ENCODE measurements around the gene MEX3D.

The MEX3D gene

DNA sequence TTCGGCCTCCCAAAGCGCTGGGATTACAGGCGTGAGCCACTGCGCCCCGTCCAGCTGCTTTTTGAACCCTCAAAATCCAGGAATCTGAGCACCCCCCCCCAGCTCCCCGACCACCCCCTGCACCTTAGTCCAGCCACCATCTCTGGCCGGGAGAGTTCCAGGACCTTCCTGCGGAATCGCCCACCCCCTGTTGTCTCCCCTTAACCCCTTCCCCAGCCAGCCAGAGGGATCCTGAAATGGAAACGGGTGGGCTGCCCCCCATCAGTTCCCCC lies 25.3 kb upstream of the MEX3D start:
- no peak for DNase-seq (ENCODE audit: low read depth)

DNA sequence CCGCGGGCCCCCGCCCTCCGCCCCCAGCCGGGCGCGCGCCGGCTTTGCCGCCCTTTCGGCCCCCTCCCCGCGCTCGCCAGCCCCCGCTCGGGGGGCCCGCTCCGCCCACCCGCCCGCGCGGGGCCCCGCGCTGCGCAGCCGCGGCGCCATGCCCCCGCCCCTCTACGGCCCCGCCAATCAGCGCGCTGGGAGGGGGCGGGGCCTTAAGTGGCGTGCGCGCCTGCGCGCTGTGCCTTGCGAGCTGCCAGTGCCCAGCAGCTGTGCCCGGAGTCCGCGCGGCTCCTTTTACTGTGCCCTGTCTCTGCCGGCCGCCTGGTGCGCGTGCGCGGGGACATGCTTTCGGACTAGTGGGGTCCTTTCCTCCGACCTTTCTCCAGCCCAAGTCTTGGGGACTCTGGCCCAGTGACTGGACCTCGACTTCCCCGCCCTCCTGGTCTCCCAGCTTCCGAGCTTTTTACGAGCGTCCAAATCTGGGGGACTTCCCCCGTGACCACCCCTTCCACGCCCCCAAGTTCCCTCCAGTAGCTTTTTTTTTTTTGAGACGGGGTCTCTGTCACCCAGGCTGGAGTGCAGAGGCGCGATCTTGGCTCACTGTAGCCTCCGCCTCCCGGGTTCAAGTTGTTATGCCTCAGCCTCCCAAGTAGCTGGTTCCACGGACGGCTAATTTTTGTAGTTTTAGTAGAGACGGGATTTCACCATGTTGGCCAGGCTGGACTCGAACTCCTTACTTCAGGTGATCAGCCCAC lies 24.8 kb upstream of the MEX3D start, which contains the start of gene MBD3:
TSS of gene MBD3 (minus strand) at position 111 of the 746 bp plus-strand sequence. CDS start 234 bp downstream, outside the sequence.
- peak; percentile 88 for DNase-seq (ENCODE audit: low read depth)

GRCh38 chr19:1592024-1592754 lies 24.1 kb upstream of the MEX3D start:
- peak; percentile 77 for DNase-seq (ENCODE audit: low read depth)

GRCh38 chr19:1591421-1592023 lies 23.4 kb upstream of the MEX3D start:
- no peak for DNase-seq (ENCODE audit: low read depth)

GRCh38 chr19:1590641-1591397 lies 22.7 kb upstream of the MEX3D start:
- no peak for DNase-seq (ENCODE audit: low read depth)

- DNase-seq (ENCODE audit: low read depth): no peak
These were observed 19.7 kb upstream of the MEX3D start for GRCh38 chr19:1587872-1588271.

- no peak for DNase-seq (ENCODE audit: low read depth)
These were observed 17.1 kb upstream of the MEX3D start for GRCh38 chr19:1585243-1585580.

DNA sequence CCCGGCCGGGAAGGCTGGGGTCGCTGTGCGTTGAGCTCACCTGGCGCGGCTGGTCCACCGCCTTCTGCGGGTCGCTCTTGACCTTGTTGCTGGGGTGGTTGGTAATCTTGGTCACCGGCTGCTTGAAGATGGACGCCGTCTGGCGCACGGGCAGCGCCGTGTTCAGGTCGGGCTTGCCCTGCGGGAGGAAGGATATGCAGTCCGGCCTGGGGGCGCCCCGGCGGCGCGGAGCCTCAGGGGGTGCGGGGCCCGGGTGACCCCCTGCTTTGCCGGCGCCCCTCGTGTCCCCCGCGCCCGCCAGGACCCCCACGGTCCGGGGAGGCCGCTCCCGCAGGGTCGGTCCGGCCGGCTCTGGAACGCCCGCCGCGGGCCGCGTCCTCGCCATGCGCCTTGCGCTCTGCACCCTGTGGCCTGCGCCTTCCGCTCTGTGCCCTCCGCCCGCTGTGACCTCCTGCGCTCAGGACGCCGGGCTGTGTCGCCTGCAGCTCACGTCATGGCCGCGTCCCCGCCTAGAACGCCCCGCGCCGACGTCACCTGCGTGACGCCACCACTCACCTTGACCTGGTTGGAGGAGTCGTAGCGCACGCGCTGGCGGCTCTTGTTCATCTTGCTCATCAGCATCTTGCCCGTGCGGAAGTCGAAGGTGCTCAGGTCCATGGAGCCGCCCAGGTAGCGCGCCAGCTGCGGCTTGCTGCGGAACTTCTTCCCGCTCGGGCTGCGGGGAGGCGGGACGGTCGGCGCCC lies 16.5 kb upstream of the MEX3D start:
- DNase-seq (ENCODE audit: low read depth): no peak

DNA sequence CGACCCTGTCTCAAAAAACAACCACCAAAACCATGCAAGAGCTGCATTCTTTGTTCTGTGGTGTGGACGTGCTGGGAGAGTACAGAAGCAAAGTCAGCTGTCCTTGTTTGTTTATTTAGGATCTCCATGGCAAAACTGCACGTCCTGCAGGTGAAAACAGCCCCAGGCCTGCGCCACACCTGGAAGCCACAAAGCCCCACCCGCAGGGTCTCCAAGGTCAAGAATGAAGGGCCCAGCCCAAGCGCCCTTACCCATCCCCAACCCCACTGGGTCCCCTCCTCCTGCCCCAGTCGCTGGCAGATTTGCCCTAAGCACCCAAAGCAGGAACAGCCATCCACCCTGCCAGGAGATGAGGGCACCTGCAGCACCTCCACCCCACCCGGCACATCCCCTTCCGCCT lies 14.1 kb upstream of the MEX3D start:
- DNase-seq (ENCODE audit: low read depth): no peak

DNA sequence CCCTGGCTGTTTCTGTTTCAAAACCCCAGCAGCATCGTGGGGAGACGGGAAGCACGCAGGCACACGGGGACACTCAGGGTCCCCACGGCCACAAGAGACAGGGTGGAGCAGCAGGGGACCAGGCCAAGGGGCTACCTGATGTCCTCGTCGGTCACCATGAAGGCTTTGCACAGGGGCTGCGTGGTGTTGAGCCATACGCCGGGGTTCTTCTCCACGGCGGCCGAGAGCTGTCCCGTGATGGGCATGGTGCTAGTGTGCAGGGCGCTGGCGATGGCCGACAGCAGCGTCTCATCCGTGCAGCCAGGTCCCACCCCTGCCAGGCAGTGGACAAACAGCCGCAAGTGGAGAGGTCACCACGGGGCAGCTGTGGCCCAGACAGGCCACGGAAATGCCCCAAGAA lies 12.8 kb upstream of the MEX3D start:
- no peak for DNase-seq (ENCODE audit: low read depth)

DNA sequence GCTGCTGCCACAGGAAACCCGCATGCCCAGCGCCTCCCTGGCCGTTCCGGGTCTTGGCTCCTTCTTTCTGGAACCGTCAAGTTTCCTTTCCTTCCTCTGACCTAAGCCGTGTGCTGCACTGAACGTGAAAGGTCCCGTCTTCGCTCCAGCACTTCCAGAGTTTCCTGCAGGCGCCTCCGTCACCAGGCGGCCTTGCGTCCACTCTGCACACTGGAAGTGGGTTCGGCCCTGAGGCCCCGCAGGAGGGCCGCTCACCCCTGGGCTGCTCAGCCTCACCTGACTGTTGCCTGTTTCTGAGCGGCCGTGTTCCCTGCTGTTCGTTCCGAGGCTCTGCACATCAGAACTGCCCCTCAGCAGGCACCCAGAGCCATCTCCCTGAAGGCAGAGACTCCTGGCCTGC lies 12.3 kb upstream of the MEX3D start:
- no peak for DNase-seq (ENCODE audit: low read depth)

DNA sequence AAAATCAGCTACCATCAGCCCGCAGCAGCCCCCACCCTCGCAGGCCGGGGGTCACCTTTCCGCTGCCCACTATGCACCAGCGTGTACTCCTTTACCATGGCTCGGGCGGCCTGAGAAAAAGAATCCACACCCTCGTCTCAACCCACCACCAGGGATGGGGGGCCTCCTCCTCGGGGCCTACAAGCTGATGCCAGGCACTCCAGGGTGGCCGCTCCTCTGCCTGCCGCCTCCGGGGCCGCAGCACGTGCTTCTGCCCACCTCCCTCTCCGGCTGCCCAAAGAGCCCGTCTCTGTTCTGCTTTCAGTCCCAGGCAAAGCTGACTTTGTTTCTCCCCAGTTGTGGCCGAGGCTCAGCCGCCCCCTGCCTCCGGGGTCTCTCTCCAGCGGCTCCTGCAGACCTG lies 11.1 kb upstream of the MEX3D start:
- no peak for DNase-seq (ENCODE audit: low read depth)

- no peak for DNase-seq (ENCODE audit: low read depth)
These were observed 9.9 kb upstream of the MEX3D start for GRCh38 chr19:1577929-1578618.

- no peak for DNase-seq (ENCODE audit: low read depth)
These were observed 9.2 kb upstream of the MEX3D start for GRCh38 chr19:1577090-1577928.

- DNase-seq (ENCODE audit: low read depth): no peak
These were observed 8.3 kb upstream of the MEX3D start for GRCh38 chr19:1576242-1577089.

DNA sequence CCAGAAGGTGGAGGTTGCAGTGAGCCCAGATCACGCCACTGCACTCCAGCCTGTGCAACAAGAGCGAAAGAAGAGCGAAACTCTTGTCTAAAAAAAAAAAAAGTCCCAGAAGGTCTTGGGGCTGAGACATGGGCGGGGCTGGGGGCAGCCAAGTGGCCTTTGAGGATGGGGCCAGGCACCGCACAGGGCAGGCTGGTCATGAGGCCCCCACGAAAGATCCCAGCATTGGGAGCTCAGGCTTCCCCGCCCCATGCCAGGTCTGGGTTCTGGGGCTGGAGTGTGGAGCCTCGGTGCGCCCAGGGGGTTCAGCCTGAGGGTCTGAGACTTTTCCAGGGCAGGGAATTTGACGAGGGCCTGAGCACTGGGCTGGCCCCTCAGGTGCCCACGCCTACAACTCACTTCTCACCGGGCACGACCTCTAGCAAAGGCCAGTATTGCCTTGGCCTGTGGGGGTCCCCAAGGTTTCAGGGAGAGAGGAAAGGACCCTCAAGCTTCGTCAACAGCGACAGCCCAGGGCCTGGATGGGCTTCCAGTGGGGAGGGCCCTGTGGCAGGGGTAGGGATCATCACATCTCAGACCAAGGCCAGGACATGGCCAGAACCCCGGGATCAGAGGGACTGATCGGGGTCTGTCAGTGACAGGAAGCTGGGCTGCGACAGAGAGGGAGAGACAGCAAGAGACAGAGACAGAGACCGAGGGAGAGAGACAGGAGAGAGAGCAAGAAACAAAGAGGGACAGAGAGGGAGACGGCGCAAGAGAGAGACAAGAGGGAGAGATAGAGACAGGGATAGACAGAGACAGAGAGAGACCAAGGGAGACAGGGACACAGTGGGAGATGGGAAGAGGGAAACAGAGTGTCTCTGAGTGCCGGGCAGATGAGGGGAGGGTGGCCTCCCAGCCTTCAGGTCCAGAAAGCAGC lies 7.5 kb upstream of the MEX3D start:
- no peak for DNase-seq (ENCODE audit: low read depth)

GRCh38 chr19:1574354-1575136 lies 6.4 kb upstream of the MEX3D start:
- no peak for DNase-seq (ENCODE audit: low read depth)

- DNase-seq (ENCODE audit: low read depth): no peak
These were observed 4.7 kb upstream of the MEX3D start for GRCh38 chr19:1572795-1573194.
